ENCODE measurements around the gene RNASE8.

Gene RNASE8

DNA sequence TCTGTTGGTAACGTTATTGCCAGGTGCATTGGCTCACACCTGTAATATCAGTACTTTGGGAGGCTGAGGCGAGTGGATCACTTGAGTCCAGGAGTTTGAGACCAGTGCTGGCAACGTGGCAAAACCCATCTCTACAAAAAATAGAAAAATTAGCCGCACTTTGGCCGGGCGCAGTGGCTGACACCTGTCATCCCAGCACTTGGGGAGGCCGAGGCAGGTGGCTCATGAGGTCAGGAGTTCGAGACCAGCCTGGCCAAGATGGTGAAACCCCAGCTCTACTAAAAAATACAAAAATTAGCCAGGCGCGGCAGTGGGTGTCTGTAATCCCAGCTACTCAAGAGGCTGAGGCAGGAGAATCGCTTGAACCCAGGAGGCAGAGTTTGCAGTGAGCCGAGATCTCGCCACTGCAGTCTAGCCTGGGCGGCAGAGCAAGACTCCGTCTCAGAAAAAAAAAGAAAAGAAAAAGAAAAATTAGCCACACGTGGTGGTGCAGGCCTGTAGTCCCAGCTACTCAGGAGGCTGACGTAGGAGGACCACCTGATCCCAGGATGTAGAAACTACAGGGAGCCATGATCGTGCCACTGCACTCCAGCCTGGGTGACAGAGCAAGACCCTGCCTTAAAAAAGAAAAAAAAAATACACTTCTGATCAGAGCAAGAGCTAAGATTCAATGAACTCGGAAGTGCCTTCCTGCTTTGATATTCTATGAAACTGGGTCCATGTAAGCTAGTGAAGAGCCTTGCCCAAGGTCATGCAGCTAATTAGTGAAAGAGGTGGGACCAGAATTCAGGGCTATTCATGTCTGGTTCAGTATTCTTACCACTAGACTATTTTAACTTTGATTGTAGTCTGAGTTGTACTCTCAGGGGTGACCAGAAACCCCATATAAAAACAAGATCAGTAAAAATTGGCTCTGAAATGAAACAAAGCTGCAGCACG lies 4.2 kb upstream of the RNASE8 start:
- no peak for DNase-seq (ENCODE audit: low spot score)

DNA sequence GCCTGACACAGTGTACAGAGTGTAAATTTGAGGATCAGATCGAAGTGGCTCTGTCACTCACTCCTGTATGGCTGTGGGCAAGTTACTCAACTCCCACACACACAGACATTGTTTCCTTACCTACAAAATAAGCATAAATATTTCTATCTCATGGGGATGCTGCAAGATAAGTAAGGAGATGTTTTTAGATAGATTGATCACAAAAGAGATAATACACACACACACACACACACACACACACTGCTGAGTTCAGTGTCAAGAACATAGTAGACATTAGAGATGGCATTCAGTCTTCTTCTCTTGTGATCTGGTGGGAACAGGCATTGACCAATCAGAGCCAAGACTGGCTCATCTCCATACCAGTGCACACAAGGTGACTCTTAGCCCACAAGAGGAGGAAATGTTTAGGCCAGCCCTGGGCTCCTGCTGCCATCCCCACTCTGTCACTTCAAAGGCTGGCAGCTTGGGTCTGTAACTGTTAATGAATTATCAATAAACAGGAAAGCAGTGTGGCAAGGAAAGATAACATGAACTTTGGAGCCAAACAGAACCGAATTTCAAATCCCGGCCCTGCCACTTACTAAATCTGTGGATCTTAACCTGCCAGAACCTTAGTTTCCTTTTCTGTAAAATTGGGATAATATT lies 3.4 kb upstream of the RNASE8 start:
- no peak for DNase-seq (ENCODE audit: low spot score)

- no peak for DNase-seq (ENCODE audit: low spot score)
These were observed 2.9 kb upstream of the RNASE8 start for GRCh38 chr14:21054768-21055145.

- no peak for DNase-seq (ENCODE audit: low spot score)
These were observed 2.0 kb upstream of the RNASE8 start for GRCh38 chr14:21055432-21056117.

DNA sequence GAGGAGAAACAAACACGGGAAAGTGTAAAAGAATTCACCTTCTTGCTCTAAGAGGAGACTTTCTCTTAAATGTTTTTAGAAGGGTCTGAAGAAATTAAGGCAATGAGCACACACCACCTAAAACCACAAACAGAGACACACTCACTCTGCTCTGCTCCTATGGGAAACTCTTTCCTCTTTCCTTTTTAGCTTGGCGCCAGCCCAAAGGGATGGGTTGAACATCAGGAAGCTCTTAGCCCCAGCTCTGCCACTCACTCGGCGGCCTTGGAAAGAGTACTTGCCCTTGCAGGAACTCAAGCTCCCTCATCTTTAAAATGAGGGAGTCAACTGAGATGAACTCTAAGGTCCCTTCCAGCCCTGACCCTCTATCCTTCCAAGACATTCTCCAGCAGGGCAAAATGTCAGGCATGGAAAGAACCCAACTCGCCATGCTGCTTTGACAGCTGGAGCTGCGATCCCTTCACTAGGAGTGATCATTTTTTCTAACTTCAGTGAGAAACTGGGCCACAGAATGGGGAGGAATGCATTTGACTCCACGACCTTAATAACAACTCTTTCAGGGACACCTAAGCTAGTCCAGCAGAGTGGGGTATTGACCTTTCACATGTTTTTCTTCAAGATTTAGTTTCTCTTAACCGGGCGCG lies 980 bp upstream of the RNASE8 start:
- DNase-seq (ENCODE audit: low spot score) = no peak

GRCh38 chr14:21058903-21059302 lies 1.3 kb downstream of the RNASE8 start:
- no peak for DNase-seq (ENCODE audit: low spot score)

DNA sequence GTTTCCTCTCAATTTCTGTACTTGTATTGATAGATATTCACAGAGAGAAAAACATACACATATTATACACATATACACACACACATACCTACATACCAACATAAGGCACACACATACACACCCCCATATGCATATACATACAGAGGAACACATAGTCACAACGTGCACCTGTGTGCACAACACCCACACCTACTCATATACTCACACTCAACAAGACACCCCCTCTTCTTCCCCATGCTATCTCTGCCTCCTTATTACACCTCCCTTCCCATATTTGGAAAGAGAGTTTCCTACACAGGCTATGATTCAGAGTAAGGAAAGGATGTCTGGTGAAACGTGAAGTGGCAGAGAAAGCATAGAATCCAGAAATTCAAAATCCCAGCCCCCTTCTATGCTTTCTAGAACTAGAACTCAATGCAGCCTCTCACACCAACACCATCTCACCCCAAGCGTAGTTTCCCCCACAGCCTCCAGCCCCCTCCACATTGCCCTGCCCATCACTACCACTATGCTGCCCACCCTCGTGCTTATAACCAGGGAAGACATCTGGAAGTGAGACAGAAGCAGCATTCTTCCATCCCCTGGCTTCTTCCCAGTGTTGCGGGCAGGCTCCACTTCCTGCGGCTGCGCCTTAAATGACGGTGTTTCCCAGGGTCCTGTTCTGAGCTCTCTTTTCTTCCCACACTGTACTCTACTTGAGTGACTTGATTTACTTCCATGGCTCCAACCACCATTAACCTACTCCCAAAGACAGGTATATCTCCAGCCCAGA lies 2.4 kb downstream of the RNASE8 start:
- DNase-seq (ENCODE audit: low spot score) = no peak

GRCh38 chr14:21060614-21061346 lies 3.2 kb downstream of the RNASE8 start:
- DNase-seq (ENCODE audit: low spot score) = no peak

DNA sequence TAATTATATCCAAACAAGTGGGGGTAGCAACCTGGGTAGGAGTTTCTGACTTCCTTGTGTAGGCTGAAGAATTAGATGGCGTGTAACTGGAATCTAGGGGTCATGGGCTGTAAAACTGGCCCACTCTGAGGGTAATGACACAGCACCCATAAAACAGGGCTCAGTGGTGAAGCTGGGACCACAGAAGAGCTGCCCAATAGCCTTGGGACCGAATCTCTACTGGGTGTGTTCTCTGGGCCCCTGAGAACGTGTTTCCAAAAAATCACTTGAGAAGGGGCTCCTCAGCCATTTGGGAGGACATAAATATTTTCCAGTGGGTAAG lies 3.7 kb downstream of the RNASE8 start:
- no peak for DNase-seq (ENCODE audit: low spot score)

DNA sequence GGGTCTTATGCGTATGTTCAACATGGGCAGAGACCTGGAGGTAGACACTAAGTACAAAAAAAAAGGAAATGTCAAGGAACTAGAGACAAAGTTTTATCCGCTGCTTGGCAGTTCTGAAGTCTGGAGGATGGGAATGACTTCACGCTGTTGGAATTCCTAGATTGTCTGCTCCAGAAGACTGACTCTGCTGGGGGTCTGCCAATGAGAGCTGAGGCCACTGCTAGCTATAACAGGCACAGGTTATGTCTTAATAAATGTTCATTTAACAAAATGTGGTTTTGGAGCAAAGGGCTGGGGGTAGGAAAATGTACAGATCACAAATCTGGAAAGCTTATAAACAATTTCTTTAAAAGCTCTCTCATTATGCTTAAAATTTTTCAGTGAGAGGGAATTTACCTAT lies 5.9 kb downstream of the RNASE8 start:
- peak; percentile 74 for DNase-seq (ENCODE audit: low spot score)

- DNase-seq (ENCODE audit: low spot score) = no peak
These were observed 9.4 kb downstream of the RNASE8 start for GRCh38 chr14:21066882-21067502.

GRCh38 chr14:21068521-21069387 lies 11.1 kb downstream of the RNASE8 start:
- peak; percentile 63 for DNase-seq (ENCODE audit: low spot score)

DNA sequence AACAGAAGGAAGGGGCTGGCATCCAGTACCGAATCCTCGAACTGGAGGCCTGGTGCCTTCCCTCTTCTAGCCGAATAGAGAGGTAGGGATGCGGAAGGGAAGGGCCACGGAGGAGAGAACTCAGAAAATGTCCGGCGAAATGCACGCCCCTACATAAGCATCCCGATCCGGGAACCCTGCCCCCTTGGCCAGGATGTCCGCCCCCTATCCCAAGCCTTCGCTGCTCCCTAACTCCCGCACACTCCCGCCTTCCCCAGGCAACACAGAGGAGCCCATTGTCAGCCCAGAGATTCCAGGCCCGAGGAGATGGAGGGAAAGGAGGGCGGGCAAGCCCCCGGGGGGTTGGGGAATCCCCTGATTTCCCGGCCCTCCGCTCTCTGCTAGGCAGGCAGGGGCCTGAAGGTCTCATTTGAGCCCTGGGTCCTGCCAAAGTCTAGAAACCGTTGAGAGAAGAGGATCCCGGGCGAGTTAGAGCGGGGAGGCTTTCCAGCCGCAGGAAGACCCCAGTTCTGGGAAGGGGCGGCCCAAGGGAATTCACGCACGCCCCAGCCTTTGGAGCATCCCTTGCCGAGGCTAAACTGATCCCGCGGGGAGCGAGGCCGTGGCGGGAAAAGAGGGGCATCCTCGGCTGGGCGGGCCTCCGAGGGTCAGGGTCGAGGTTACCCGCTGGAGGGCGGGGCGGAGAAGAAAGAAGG lies 11.9 kb downstream of the RNASE8 start:
- peak; percentile 45 for DNase-seq (ENCODE audit: low spot score)

GRCh38 chr14:21070083-21070609 lies 12.5 kb downstream of the RNASE8 start, which contains the start of gene ARHGEF40:
ARHGEF40 (plus strand) TSS chr14:21070304; CDS start chr14:21070397, 93 bp downstream.
- DNase-seq (ENCODE audit: low spot score) = peak; percentile 85

- DNase-seq (ENCODE audit: low spot score) = peak; percentile 64
These were observed 13.1 kb downstream of the RNASE8 start for GRCh38 chr14:21070610-21071224.

DNA sequence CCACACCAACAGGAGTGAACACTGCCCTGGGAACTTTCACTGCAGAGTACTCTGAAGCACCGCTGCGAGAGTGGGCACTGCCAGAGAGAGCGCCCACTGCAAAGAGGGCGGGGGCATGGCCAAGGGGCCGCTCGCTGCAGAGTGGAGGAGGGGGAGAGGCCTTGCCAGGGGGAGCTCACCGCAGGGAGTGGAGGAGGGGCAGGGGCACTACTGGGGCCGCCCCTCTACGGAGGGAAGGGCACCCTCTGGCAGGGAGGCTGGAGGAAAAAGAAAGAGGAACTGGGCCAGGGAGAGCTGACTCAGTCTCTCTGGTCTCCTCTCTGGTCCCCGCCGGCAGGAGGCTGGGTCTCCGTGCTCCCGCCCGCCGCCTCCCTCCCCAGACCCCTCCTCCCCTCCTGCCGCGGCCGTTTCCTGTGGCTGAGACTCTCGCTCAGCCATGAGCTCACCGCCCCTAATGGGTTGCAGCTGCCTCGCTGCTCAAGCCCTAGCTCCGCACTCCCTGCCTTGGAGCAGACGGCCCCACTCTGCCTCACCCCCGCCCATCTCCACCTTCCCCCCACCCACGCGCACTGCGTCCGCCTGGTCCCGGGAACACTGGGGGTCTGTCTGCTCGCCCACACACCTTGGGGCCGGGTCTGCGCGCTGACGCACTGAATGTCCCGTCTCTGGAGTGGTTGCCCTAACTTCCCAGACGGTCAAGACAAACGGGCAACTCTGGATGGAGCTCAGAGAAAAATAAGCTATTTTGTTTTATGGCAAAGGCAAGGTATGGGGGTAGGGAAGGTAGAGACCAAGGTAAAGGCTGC lies 13.8 kb downstream of the RNASE8 start:
- DNase-seq (ENCODE audit: low spot score) = peak; percentile 93

DNA sequence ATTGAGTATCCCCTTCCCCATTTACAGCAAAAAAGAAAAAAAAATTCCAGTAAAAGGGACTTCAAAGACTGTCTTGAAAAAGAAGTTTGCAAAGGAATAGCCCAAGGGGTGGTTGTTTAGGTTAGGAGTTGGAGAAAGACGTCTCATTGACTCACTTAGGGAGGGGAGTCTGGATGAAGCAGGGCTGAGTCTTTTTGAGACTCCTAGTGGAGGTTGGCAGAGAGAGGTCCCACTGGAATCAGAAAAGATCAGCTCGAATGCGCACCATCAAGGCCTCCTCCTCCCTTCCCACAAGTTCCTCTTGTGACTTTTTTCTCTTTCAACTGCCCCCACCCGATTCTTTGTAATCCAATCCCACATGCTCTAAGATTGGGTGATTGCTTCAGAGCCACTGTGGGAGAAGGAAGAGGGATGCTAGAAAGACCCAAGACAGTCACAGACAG lies 14.4 kb downstream of the RNASE8 start:
- DNase-seq (ENCODE audit: low spot score) = peak; percentile 82

All from AG08396 (cell line).